CD4-positive, alpha-beta T cell treated with Interleukin-15 for 1 hour (primary cell): ENCODE measurements around the gene OPRPN.

ENCODE experiments used
- DNase-seq: peaks from one replicate; pipeline ENCODE4 v3.0.0-alpha.2; 2020

The OPRPN gene, protein sequence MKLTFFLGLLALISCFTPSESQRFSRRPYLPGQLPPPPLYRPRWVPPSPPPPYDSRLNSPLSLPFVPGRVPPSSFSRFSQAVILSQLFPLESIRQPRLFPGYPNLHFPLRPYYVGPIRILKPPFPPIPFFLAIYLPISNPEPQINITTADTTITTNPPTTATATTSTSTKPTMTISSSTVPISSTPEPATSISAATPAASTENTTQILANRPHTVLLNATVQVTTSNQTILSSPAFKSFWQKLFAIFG

DNA sequence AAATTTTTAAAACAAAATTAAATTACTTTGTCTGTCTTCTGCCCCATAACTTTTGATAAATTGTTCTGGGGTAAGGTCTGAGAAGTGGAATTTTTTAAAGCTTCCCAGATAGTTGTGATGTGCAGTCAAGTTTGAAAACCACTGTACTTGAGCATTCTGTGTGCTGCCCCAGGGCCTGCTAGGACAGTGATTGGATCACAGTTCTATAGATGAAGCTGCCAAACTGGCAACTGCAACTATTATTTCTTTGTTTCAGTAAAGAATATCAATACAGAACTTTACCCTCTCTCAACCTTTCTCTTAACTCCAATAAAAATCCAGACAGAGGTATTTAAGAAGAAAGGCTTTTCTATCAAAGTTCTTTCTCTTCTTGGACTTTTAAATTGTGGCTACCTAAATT is at the start of gene OPRPN:
TSS of gene OPRPN (plus strand) at position 361 of the 400 bp plus-strand sequence. CDS start 1,346 bp downstream, outside the sequence.
- DNase-seq: no peak

DNA sequence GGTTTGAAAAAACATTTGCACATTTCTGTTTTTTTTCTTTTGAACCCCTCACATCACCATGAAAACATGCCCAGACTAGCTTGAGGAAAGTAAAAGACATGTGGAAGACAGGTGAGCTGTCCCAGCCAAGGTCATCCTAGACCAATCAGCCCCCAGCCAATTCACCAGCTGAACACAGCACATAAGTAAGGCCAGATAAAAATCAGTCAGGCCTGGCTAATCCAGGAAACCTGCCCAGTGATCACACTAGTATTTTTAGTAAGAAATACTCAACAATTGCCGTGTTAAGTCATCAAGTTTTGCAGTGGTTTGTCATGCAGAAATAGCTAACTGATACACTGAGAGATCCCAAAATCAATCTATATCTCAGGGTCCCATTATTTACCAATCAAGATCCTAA is 41.6 kb upstream of the OPRPN start:
- no peak for DNase-seq

DNA sequence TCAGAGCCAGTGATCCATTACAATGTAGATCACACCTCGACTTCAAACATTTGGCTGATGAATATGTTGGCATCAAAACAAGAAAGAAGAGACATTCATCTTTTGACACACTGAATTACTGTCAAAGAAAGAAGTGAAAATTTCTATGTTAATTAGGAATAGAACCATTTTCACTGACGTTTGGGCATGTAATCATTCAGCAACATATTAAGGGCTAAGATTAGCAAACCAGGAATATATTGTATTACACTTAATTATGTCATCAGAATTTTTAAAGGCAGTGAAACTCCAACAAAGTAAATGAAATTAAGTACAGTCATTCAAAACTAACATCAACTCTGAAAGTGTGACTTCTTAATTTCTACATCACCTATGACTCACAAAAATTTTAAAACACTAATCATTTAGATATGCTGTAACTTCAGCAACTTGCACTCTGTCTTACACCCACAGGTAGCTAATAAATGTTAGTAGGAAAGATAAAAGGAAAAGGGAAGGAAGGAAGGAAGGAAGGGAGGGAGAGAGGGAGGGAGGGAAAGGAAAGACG is 38.6 kb upstream of the OPRPN start:
- DNase-seq: no peak

DNA sequence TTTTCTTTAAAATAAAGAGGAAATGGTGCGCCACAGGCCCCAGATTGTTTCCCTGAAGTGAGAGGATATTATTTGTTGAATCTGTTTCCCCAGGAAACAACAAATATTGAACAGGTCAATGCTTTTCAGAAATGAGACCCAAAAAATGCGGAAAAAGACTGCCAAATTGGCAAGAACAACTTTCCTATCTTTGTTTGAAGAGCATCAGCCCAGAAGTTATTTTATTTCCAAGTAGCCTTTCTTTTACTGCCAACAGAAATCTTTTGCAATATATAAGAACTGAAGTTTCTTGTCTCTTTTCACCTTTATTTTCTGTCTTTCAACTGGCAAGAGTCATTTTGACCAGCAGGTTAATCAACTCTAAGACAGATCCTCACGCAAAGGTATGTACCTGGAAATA is 37.3 kb upstream of the OPRPN start, which contains the start of gene SMR3A:
TSS of gene SMR3A (plus strand) at position 301 of the 400 bp plus-strand sequence. CDS start 1,356 bp downstream, outside the sequence.
- no peak for DNase-seq

DNA sequence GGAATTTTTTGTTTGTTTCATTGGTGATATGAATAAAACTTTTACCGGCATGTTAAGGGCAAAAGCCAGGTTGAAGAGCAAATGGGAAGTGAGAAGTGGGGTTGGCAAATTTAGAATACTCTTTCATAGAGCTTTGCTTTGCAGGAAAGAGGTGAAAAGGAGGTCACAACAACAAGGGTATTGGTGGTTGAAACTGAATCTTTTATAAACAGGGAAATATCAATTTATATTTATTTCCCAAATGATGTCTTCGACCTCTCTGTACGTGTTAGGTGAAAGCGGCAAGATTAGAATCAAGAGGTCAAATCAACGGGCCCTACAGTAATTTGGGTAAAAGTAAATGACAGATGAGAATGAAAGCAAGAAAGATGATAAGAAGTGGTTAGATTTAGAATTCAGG is 33.7 kb upstream of the OPRPN start:
- no peak for DNase-seq

DNA sequence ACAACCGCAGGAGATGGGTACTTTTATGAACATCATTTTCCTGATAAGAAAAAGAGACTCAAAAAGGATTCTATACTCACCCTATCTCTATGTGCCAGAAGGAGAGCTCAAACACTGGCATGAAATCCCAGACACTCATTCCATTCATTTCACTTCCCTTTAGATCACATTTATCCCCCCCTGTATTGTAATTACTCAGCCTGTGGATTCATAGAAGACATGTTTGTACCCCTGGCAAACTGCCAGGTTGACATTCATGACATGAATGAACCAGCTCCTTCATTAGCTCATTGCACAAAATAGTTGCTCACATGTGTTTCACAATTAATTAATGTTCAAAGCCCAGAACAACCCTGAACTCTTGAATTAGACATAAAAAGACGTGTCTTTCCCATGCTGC is 32.3 kb upstream of the OPRPN start:
- DNase-seq: no peak

DNA sequence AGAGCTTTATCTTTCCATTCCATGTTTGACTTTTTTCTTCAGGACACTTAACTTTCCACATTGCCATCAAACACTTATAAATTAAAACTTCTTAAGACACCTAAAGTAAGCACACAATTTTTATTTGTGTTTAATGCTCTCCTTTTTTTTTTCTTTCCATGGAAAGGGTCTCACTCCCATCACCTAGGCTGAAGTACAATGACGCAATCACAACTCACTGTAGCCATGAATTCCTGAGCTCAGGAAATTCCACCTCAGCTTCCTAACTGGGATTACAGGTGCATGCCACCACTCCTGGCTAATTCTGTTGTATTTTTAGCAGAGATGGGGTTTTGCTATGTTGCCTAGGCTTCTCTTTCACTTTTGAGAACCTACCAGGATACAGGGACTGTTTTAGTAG is 29.9 kb upstream of the OPRPN start:
- no peak for DNase-seq

DNA sequence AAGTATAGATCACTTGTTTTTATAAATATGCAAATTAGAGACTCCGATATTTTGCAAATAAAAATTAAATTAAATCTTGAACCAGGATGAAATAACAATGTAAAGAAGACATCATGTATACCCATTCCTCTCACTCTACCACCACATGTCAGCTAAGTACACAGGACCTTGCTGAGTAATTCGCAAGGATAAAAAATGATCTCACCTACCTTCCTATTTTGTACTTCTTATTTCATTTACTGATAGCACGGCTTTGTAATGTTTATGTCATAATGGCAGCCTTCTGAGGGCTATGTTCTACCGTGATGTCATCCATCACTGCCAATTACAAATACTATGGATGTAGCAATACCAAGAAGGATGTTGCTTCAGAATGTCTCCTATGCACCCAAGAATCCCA is 25.8 kb upstream of the OPRPN start:
- DNase-seq: no peak

DNA sequence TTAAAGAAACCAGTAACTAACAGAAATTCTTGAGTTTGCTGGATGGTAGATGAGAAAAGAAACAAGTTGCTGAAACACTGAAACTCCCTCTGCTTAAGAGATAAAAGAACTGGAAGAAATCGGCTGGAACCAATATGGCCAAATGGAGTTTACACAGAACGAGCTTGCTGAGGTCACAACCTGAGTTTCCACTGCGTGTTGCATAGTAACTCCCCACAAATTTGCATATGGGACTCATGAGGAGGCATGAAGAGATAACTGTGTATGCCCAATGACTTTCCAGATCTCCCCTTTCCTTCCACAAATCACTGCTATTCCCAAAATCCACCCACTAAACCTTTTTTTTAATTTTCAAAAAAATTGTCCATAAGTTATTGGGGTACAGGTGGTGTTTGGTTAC is 25.0 kb upstream of the OPRPN start:
- no peak for DNase-seq

DNA sequence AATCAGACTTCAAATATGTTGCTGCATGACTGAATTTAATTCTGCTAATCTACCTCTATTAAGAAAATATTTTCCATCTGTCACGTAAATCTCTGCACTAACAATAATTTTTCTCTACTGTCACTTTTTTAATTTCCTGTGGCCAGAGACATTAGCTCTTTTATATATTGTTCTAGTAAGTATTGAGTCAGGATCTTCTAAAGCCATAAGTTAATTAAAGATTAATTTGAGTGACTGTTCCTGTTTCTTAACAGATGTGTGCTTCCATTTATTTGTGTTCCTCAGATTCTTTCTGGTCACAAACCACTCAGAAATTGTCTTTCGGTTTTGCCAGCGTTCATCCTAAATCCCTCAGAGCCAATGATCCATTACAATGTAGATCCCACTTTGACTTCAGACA is 17.2 kb upstream of the OPRPN start:
- DNase-seq: no peak

DNA sequence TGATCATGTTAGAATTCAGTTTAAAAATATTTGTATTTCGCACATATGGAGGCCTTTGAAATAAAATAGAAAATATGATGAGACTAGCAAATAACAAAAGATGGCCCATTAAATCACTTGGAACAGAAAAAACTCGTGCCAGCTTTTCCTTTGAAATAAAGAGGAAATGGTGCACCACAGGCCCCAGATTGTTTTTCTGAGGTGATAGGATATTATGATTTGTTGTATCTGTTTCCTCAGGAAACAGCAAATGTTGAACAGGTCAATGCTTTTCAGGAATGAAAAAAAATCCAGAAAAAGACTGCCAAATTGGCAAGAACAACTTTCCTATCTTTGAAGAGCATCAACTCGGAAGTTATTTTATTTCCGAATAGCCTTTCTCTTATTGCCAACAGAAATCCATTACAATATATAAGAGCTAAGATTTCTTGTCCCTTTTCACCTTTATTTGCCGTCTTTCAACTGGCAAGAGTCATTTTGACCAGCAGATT is 15.0 kb upstream of the OPRPN start, which contains the start of gene SMR3B:
TSS of gene SMR3B (plus strand) at position 441 of the 491 bp plus-strand sequence. CDS start 1,380 bp downstream, outside the sequence.
- DNase-seq: no peak

DNA sequence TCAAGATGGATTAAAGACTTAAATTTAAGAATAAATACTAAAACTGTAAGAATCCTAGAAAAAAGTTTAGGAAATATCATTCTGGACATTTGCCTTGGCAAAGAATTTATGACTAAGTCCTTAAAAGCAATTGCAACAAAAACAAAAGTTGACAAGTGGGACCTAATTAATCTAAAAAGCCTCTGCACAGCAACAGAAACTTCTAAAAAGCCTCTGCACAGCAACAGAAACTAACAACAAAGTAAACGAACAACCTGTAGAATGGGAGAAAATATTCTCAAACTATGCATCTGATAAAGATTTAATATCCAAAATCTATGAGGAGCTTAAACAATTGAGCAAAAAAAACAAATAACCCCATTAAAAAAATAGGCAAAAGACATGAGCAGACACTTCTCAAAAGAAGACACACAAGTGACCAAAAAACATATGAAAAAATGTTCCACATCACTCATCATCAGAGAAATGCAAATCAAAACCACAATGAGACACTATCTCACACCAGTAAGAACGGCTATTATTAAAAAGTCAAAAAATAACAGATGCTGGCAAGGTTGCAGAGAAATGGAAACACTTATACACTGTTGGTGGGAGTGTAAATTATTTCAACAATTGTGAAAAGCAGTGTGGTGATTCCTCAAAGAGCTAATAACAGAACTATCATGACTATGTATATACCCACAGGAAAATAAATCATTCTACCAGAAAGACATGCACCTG is 5.5 kb upstream of the OPRPN start:
- DNase-seq: no peak

DNA sequence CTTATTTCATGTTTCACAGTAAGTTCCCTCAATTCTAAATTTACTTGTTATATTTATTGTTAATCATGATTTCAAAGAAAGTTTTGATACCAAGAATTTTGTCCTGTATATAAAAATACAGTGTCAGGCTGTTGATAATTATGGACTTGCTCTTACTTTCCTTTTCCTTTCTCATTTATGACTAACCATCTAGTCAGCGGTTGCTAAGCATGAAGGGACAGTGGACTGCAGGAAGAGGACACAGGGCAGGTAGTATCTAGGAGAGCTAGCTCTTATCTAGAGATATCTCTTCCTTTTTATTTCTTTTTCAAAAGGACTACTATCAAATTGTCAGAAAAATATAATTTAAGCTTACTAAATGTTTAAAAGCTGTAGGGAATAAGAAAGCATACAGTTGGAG is 1.6 kb downstream of the OPRPN start:
- DNase-seq: no peak

DNA sequence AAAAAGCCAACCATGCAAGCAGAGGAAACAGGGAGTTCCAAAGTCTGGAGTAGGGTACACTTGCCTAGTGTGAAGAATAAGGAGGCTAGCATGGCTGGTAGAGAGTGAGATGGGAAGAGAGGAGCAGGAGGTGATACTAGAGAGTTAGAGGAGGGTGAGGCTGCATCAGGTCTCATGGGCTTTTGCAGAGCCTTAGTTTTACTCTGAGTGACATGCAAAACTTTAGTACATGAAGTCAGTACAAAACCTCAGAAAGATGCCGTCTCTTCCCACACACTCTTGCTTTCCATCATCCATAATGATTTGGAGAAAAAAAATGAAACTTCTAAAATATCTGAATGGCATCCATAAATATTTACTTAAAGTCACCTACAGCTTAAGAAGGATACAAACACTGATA is 5.0 kb downstream of the OPRPN start:
- no peak for DNase-seq

DNA sequence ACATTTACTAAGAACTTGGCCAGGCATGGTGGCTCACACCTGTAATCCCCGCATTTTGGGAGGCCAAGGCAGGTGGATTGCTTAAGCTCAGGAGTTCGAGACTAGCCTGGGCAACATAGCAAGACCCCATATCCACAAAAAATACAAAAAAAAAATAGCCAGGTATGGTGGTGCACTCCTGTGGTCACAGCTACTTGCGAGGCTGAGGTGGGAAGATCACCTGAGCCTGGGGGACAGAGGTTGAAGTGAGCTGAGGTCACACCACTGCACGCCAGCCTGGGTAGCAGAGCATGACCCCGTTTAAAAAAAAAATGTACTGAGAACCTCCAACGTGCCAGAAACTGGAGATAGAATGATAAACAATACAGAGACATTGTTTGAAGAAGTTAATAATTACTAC is 8.0 kb downstream of the OPRPN start:
- no peak for DNase-seq

DNA sequence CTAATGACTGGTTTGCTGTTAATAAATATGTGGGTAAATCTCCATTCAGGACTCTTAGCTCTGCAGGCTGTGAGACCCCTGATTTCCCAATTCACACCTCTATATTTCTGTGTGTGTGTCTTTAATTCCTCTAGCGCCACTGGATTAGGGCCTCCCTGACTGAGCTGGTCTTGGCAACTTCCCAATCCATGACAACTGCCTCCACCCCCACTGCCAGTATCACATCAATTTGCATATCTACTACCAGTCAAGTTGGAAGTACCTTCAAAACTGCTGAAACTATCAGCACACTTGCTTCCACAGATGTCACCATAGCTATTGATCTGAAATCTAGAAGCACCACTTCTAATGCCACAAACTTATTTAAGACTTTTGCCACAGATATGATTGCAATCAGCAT is 27.6 kb downstream of the OPRPN start:
- DNase-seq: no peak

DNA sequence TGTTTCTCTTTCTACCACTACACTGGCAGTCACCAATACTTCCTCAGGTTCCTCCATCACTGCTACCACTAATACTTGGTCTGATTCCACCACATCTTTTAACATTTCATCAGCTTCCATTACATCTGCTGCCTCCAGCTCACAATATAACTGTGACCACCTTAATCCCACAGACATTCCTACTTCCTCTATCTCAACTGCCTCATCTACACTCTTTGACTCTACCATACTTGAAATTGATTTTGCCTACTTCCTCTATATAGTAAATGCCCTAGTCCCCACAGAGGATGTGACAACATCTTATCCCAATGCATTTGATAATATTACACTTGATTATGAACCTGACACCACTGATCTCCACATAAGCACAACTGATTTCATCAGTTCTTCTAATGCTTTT is 29.0 kb downstream of the OPRPN start:
- no peak for DNase-seq

DNA sequence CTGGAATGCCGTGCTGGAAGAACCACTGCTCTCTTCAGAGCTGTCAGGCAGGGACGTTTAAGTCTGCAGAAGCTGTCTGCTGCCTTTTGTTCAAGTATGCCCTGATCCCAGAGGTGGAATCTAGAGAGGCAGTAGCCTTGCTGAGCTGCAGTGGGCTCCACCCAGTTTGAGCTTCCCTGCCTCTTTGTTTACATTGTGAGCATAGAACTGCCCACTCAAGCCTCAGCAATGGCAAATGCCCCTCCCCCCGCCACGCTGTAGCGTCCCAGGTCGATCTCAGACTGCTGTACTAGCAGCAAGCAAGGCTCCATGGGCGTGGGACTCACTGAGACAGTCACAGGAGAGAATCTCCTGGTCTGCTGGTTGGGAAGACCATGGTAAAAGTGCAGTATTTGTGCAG is 39.5 kb downstream of the OPRPN start:
- no peak for DNase-seq

DNA sequence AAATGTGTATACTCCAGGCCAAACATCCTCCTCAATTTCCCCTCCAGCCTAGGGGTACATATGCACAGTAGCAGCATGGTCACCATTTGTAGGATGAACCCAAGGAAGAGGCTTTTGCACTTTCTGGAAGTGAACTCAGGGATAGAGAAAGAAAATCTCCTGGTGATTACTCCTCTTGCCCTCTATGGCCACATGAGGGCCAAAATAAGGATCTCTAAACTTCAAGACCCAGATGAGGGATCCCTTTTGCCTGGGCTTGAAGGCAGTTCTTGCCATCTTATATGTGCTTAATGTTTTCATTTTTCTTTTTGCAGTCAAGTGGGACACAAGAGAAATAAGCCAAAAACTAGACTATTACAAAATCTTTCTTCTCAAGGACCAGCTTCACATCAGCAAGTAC is 44.7 kb downstream of the OPRPN start:
- no peak for DNase-seq

DNA sequence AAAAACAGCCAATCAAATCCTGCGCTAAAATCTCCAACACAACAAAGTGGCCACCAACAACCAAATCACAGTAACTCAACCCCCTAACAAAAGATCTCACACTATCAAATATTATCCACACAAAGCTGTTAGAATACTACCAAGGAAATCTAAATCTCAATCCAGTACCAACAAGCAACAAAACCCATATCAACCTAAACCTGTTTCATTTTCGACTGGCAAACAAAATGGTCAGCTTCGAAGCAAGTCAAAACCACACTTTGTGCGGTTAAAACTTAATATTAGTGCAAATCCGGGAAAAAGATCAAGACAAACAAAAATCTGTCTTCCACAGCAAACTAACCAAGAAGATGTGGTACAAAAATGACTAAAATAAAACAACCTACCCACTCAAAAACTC is 45.6 kb downstream of the OPRPN start:
- DNase-seq: no peak

DNA sequence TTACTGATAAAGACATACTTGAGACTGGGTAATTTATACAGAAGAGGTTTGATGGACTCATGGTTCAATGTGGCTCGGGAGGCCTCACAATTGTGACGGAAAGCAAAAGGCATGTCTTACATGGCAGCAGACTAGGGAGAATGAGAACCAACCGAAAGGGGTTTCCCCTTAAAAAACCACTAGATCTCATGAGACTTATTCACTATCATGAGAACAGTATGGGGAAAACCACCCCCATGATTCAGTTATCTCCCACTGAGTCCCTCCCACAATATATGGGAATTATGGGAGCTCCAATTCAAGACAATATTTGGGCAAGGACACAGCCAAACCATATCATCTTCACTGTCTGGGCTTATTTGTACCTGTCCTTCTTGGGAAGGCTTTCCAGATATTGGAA is 51.5 kb downstream of the OPRPN start:
- DNase-seq: no peak

DNA sequence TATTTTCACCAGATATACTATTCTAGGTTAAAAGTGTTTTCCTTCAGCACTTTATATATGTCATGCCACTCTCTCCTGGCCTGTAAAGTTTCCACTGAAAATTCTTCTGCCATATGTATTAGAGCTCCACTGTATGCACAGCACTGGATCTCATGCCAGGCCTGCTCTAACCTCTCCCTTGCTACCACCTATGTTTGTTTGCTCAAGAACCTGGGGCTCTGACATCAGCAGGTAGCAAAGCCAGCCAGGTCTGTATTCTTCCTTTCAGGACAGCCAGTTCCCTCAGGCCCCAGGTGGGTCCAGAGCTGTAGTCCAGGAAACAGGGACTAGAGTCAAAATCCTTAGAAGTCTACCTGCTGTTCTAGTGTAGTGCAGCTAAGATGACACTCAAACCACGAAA is 55.2 kb downstream of the OPRPN start:
- no peak for DNase-seq
